22Rv1 (cell line): ENCODE measurements around the gene WNT2B.

Source experiments
- CTCF ChIP-seq: fragments of 450-650 bp; IDR thresholded peaks from 2 replicates; pipeline ENCODE4 v1.5.1; 2017; ENCODE audit warnings: mild to moderate bottlenecking
- ZFX ChIP-seq: fragments of 450-650 bp; IDR thresholded peaks from 2 replicates; pipeline ENCODE4 v1.6.1; 2017; ENCODE audit warnings: antibody characterized with exemption, borderline replicate concordance

- TF ChIP-seq CTCF (no peak), ZFX (no peak)
These were observed 15.5 kb downstream of the WNT2B start for GRCh38 chr1:112524251-112524650.
